Dendritic cell treated with granulocyte-macrophage colony-stimulating factor and Interleukin-4, amounts not matched to agents 40 ng/mL and 50 ng/mL, for 4 days (primary cell): Measurements from ENCODE around the gene P3H4.
A peak's percentile ranks its signal among the peaks of the same experiment; 100 is the strongest.
"Not testable (repeated sequence)": the region's sequence is repeated elsewhere in the genome, so short reads cannot be mapped to it uniquely, and the experiment has no call there.

ENCODE experiments used
- H3K27ac Mint-ChIP-seq: one replicate; pipeline ENCODE4 v1.8.0; 2022; ENCODE audit warnings: mild to moderate bottlenecking, mixed read lengths
- H3K27me3 Mint-ChIP-seq: one replicate; pipeline ENCODE4 v1.8.0; 2022; ENCODE audit warnings: mild to moderate bottlenecking, mixed read lengths
- H3K36me3 Mint-ChIP-seq: one replicate; pipeline ENCODE4 v1.8.0; 2022; ENCODE audit warnings: low read depth, mixed read lengths
- H3K4me1 Mint-ChIP-seq: one replicate; pipeline ENCODE4 v1.8.0; 2022; ENCODE audit warnings: low read depth, mixed read lengths
- H3K4me3 Mint-ChIP-seq: one replicate; pipeline ENCODE4 v1.8.0; 2022; ENCODE audit warnings: mild to moderate bottlenecking, moderate library complexity, mixed read lengths
- H3K9me3 Mint-ChIP-seq: one replicate; pipeline ENCODE4 v1.8.0; 2022; ENCODE audit warnings: mixed read lengths
- intact Hi-C: fragments of 100-400 bp; cut with micrococcal nuclease; formaldehyde crosslinking; loops from one replicate; pipeline ENCODE4 v1.15.0; 2022

P3H4 gene

GRCh38 chr17:41811549-41812380, at the start of gene P3H4:
TSS of gene P3H4 (minus strand) at chr17:41811949. CDS start at chr17:41811915, 34 bp downstream.
- Mint-ChIP-seq H3K9me3 (no peaks in the 10 kb centered on the region), H3K4me3 (peak within 1 kb of the TSS; percentile 76), H3K27ac (peak within 1 kb of the TSS; percentile 41), H3K36me3 (no peaks in the 10 kb centered on the region), H3K27me3 (peaks cover 70% of the 10 kb centered on the region), H3K4me1 (peaks cover 23% of the 10 kb centered on the region)
- intact Hi-C loops = no loop called here

GRCh38 chr17:41860254-41860931, 48.6 kb upstream of the P3H4 start:
- H3K36me3 Mint-ChIP-seq = peaks cover 6% of the 10 kb centered on the region
- H3K4me1 Mint-ChIP-seq = peaks cover 17% of the 10 kb centered on the region
- no peak overlapping the region for H3K4me3 Mint-ChIP-seq
- no peaks in the 10 kb centered on the region for H3K27me3 Mint-ChIP-seq
- no peak overlapping the region for H3K27ac Mint-ChIP-seq
- no peaks in the 10 kb centered on the region for H3K9me3 Mint-ChIP-seq
- intact Hi-C loops = loop anchor here (10.0 kb wide), 1 partner anchor 126 kb away; the partner anchor contains the start of gene HAP1

- H3K27ac Mint-ChIP-seq, H3K4me3 Mint-ChIP-seq, H3K27me3 Mint-ChIP-seq, H3K9me3 Mint-ChIP-seq, intact Hi-C loops, H3K4me1 Mint-ChIP-seq: not testable (repeated sequence)
- peaks cover 35% of the 10 kb centered on the region for H3K36me3 Mint-ChIP-seq
Measured at GRCh38 chr17:41851382-41851781, 39.6 kb upstream of the P3H4 start.

GRCh38 chr17:41849251-41849990, 37.7 kb upstream of the P3H4 start:
- no peak overlapping the region for H3K27ac Mint-ChIP-seq

GRCh38 chr17:41848788-41849187, 37.0 kb upstream of the P3H4 start:
- Mint-ChIP-seq H3K4me1 (peaks cover 8% of the 10 kb centered on the region), H3K9me3 (no peaks in the 10 kb centered on the region), H3K4me3 (no peak overlapping the region), H3K27me3 (no peaks in the 10 kb centered on the region), H3K27ac (no peak overlapping the region), H3K36me3 (peaks cover 18% of the 10 kb centered on the region)
- intact Hi-C loops = no loop called here

More at GRCh38 chr17:41849251-41849990, 37.7 kb upstream of the P3H4 start:
- peaks cover 8% of the 10 kb centered on the region for H3K4me1 Mint-ChIP-seq
- no peaks in the 10 kb centered on the region for H3K9me3 Mint-ChIP-seq
- intact Hi-C loops = no loop called here
- H3K4me3 Mint-ChIP-seq = no peak overlapping the region
- no peaks in the 10 kb centered on the region for H3K27me3 Mint-ChIP-seq
- peaks cover 24% of the 10 kb centered on the region for H3K36me3 Mint-ChIP-seq

- Mint-ChIP-seq H3K4me1 (peaks cover 8% of the 10 kb centered on the region), H3K36me3 (peaks cover 7% of the 10 kb centered on the region), H3K4me3 (no peak overlapping the region), H3K27ac (no peak overlapping the region), H3K27me3 (no peaks in the 10 kb centered on the region), H3K9me3 (no peaks in the 10 kb centered on the region)
- intact Hi-C loops = no loop called here
Measured at GRCh38 chr17:41844971-41845370, 33.2 kb upstream of the P3H4 start.

- H3K9me3 Mint-ChIP-seq, H3K4me3 Mint-ChIP-seq, intact Hi-C loops, H3K36me3 Mint-ChIP-seq, H3K27ac Mint-ChIP-seq, H3K4me1 Mint-ChIP-seq: not testable (repeated sequence)
- H3K27me3 Mint-ChIP-seq = peaks cover 29% of the 10 kb centered on the region
Measured at GRCh38 chr17:41840781-41841180, 29.0 kb upstream of the P3H4 start.

GRCh38 chr17:41839448-41839847, 27.7 kb upstream of the P3H4 start:
- H3K9me3 Mint-ChIP-seq, intact Hi-C loops, H3K4me3 Mint-ChIP-seq, H3K36me3 Mint-ChIP-seq, H3K4me1 Mint-ChIP-seq, H3K27ac Mint-ChIP-seq: not testable (repeated sequence)
- H3K27me3 Mint-ChIP-seq = peaks cover 35% of the 10 kb centered on the region

GRCh38 chr17:41837761-41838538, 26.2 kb upstream of the P3H4 start, which contains the start of gene KLHL10:
TSS of gene KLHL10 (plus strand) at chr17:41837825. CDS start at chr17:41837933, 108 bp downstream.
- Mint-ChIP-seq H3K4me1 (peaks cover 7% of the 10 kb centered on the region), H3K9me3 (no peaks in the 10 kb centered on the region), H3K27ac (no peak within 1 kb of the TSS), H3K27me3 (peaks cover 35% of the 10 kb centered on the region), H3K36me3 (no peaks in the 10 kb centered on the region), H3K4me3 (no peak within 1 kb of the TSS)
- intact Hi-C loops = no loop called here

GRCh38 chr17:41836550-41837196, 24.9 kb upstream of the P3H4 start:
- intact Hi-C loops = no loop called here
- no peaks in the 10 kb centered on the region for H3K9me3 Mint-ChIP-seq
- no peaks in the 10 kb centered on the region for H3K36me3 Mint-ChIP-seq
- peak overlapping the region; percentile 76 for H3K4me3 Mint-ChIP-seq
- peaks cover 7% of the 10 kb centered on the region for H3K4me1 Mint-ChIP-seq
- peaks cover 35% of the 10 kb centered on the region for H3K27me3 Mint-ChIP-seq
- H3K27ac Mint-ChIP-seq = no peak overlapping the region

GRCh38 chr17:41835800-41836549, 24.2 kb upstream of the P3H4 start, which contains the start of gene NT5C3B:
TSS of gene NT5C3B (minus strand) at chr17:41836232. CDS start at chr17:41836193, 39 bp downstream.
- H3K27me3 Mint-ChIP-seq = peaks cover 35% of the 10 kb centered on the region
- H3K27ac Mint-ChIP-seq = peak within 1 kb of the TSS; percentile 22
- H3K4me3 Mint-ChIP-seq = peak within 1 kb of the TSS; percentile 76
- no peaks in the 10 kb centered on the region for H3K9me3 Mint-ChIP-seq
- intact Hi-C loops = no loop called here
- no peaks in the 10 kb centered on the region for H3K36me3 Mint-ChIP-seq
- H3K4me1 Mint-ChIP-seq = peaks cover 7% of the 10 kb centered on the region

GRCh38 chr17:41835214-41835799, 23.6 kb upstream of the P3H4 start:
- H3K9me3 Mint-ChIP-seq = no peaks in the 10 kb centered on the region
- peaks cover 35% of the 10 kb centered on the region for H3K27me3 Mint-ChIP-seq
- H3K36me3 Mint-ChIP-seq = no peaks in the 10 kb centered on the region
- H3K27ac Mint-ChIP-seq = peak overlapping the region; percentile 22
- peak overlapping the region; percentile 76 for H3K4me3 Mint-ChIP-seq
- peaks cover 7% of the 10 kb centered on the region for H3K4me1 Mint-ChIP-seq
- intact Hi-C loops = no loop called here
